OCI-M2 (cell line): ENCODE measurements around the gene RMP24.
A peak's percentile ranks its signal among the peaks of the same experiment; 100 is the strongest.

Source experiments
- DNase-seq: peaks from one replicate; lab custom pipeline; 2025; ENCODE audit not compliant: unreplicated experiment; lab: John Stamatoyannopoulos, UW

Gene RMP24

DNA sequence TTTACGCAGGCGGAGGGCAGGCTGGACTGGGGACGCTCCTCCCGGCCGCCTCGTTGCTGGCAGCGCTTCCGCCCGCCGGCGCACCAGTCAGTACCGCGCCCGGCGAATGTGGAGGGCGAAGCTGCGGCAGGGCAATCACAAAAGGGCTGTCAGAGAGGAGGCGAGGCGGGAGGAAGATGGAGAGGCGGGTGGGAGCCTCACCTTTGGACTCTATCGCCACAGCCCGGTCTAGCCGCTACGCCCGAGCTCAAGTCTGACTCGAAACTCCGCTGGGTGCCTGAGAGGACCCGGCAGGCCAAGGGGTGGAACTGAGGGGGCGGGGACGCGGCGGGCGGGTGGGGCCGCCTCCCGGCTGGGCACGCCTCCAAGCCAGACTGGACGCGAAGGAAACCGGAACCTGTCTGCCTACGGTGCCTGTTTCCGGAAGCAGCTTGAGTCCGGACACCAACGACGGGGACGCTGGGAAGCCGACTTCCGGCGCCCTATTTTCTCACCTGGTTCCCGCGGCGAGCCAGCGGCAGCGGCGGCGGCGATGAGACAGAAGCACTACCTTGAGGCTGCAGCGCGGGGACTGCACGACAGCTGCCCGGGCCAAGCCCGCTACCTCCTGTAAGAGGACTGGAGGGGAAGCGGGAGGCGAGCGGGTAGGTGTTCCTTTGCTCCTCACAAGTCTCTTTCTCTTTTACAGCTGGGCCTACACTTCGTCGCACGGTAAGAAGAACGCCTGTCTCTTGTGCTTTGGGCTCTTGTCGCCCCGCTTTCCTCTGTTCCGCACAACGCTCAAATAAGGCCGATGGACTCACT, at the start of gene RMP24:
Gene RMP24, plus strand, starts transcription at position 483 of the 804 bp plus-strand sequence.
- peak; percentile 66 for DNase-seq

DNA sequence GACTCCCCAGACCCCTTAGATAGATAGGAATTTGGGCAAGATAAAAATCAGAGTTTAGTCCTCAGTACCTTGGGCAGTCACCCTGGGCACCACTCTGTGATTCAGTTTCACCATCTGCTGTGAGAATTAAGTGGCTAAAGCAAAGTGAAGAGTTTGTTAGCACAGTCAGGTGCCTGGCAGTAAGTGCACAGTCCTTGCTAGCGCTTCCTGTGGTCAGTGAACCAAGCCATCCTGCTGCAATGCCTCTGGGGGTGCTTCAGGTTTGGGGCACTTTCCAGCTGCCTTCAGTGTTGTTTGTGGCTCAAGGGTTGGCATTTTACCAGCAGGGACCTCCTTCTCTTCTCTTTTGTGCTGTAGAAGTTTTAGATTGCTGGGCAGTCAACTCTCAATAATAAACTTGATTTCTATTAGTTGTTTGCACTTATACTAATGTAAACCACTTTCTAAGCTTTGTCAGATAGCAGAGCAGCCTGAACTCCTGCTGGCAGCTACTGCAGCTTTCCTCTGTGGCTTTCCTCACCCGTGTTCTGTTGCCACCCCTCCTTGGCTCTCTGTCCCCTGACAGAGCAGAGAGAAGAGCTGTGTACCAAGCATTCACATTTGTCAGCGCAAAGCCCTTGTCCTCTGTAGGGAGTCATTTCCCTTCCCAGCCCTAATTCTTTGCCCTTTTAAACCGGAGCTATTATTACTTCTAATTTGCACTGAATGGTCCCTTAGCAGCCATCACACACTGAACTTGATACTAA, 48.4 kb upstream of the RMP24 start:
- no peak for DNase-seq

DNA sequence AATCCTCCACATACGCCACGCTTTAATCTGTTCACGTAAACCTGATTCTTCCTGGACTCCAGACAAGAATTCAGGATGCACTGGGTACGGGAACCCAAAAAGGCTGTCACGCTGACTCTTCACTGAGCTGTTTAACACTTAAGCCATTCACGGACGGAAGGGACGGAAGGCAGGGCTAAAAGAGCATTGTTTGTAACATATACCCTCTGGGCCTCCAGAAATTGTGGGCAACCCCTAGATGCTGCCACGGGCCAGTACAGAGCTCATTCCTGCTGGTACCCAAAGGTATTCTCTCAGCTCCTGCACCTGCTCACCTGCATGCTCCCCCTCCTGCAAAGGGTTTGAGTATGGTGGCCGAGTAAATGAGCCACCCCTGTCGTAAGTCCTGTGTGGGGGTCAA, 45.6 kb upstream of the RMP24 start:
- DNase-seq: no peak

DNA sequence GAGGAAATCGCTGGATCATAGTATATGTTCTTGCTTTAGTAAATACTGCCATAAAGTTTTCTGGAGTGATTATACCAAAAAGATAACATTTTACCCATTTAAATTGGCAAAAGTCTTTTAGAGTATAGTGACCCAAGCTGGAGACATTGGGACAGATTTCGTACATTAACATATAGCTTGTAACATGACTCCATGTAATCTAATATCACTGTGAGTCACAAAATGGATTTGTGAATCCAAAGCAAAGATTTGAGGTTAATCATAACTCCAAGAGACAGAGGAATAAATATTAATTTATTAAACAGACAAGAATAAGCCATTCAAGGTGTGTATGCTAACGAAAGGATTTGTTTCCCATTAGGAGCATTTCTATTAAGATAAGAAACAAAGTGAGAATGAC, 45.0 kb upstream of the RMP24 start:
- no peak for DNase-seq

DNA sequence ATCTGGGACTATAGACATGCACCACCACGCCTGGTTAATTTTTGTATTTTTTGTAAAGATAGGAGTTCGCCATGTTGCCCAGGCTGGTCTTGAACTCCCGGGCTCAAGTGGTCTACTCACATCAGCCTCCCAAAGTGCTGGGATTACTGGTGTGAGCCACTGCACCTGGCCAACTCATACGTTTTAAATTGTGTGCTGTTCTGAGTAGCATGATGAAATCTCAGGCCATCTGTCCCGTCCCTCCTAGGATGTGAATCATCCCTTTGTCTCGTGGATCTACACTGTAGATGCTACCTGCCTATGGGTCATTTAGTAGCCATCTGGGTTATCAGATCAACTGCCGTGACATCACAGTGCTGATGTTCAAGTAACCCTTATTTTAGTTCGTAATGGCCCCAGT, 38.5 kb upstream of the RMP24 start:
- no peak for DNase-seq

DNA sequence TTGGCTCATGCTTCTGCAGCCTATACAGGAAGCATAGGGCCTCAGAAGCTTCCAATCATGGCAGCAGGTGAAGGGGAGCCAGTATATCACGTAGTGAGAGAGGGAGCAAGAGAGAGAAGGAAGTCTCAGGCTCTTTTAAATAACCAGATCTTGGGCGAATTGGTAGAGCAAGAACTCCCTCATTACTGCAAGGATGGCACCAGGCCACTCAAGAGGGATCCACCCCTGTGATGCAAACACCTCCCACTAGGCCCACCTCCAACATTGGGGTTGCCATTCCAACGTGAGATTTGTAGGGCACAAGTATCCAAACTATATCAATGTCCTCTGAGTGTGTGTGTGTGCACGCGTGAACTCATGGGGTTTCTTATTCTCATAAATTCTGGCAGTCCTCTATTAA, 37.6 kb upstream of the RMP24 start:
- DNase-seq: no peak

DNA sequence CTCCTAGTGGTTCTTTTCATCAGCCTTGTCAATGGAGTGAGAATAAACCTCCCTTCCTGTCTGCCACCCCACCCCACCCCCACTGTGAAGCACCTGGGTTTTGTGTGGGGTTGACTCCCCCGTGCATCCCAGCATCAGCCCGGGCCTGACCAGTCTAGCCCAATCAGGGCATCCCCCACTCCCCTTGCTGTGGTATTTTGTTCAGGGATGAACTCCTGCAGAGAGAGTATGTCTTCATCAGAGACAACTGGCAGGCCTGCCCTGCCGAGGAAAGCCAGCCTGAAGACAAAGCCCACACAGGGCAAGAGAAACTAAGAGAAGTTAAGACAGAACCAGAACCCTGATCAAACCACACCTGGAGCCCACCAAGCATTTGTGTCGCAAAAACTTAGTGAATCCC, 36.7 kb upstream of the RMP24 start:
- no peak for DNase-seq

DNA sequence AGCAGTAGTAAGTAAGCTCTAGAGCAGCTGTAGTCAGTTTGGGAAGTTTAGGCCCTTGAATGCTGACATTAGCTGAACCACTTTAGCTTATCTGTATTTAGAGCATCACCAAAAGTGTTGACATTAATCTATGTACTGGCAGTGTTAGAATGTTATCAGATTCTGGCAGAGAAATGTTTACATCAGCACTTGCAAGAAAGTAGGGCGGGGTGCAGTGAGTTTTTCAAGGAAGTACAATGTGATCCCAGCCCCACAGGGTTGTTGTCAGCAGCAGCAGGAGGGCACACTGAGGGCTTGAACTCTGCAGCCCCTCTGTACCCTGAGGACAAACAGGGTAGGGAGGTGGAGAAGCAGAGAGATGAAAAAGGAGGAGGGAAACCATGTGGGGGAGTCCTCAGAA, 35.5 kb upstream of the RMP24 start:
- DNase-seq: no peak

DNA sequence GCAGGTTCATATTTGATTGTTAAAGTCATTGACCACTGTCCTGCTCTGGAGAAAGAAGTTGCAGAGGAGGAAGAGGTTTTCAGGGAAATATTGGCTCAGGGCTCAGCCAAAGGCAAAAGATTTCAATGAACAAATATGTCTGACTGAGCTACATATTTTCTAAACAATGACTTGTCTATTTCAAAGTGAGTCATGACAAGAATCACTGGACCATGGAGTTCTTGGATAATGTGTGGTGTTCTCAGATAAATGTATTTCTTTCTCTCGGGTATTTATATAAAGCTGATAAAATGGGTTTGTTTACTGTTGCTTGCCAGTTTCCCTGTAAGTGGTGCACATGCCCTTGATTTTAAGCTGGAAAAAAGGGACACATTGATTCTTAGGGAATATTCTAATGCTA, 34.3 kb upstream of the RMP24 start:
- no peak for DNase-seq

DNA sequence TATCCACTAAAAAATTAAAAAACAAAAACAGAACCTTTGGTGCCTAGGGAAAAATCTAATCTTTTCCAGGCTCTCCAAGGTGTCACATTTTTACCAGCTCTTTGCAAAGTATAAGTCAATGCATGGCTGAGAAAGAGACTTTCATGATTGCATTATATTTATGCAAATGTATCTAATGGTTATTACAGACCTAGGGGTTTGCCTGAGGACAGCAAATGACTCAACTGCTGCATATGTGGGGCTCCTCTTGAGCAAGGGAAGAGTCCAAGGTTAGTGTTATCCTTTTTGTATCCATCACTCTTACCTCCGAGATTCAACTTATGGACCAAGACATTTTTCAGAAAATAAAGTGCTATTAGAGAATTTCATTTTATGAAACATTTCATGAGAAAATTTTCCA, 33.9 kb upstream of the RMP24 start:
- no peak for DNase-seq

DNA sequence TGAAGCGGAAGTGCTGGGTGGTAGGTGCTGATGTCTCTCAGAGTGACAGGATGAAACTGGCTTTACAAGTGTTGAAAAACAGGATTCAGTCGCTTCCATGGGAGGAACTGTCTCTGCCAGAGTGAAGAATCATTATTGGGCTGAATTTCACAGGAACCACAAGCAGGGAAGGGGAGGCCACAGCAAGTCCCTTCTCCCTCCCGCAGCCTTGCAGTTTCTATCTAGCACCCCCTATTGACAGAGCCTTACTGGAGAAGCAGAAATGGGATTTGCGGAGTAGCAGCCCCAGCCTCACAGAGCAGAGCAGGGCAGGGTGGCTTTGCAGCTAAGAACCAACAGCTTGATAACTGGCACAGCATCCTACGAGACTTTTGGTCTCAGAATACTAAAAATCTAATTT, 33.3 kb upstream of the RMP24 start:
- no peak for DNase-seq

DNA sequence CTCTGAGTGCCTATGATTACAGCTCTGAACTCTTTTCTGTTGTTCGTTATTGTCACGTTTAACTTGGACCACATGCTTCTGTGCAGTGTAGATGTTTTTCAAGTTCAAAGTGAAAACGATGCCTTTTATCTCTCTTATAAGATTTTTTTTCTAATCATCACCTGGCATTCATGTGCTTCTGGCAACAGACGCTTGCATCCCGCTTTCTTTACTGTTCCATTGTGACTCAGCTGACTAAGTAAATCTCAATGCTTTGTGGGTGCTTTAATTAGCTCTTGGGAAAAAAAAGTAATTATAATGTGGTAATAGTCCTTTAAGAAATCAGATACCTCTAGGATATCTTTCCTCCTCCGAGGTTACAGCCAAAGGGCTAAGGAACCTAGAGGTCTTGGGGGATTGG, 31.2 kb upstream of the RMP24 start:
- no peak for DNase-seq

DNA sequence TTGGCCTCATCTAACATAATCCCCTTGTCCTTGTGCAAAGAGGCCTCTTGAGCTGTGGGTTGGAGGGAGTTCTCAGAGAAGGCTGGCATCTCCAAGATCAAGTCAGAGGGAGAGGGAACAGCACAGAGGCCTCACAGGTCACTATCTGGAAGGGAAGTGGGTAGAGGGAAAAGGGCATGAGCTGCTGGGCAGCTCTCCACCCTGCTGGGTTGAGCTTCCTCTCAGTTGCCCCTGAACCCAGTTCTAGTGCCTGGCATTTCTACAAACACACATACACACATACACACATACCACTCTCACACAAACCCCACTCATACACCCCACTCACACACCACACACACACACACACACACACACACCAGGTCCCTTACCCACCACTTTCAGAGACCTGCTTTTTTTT, 30.3 kb upstream of the RMP24 start:
- DNase-seq: no peak

DNA sequence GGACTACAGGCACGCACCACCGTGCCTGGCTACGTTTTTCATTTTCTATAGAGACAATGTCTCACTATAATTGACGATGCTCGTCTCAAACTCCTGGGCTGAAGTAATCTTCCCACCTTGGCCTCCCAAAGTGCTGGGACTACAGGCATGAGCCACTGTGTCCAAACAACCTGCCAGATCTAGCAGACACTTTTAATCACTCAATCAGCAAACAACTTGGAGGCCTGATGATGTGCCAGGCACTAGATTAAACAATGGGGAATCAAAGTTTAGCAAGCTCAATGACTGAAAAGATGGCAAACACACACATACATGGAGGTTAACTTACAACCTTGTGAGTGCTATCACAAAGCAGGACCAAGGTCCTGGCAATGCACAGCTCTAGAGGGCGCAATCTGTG, 29.8 kb upstream of the RMP24 start:
- no peak for DNase-seq

DNA sequence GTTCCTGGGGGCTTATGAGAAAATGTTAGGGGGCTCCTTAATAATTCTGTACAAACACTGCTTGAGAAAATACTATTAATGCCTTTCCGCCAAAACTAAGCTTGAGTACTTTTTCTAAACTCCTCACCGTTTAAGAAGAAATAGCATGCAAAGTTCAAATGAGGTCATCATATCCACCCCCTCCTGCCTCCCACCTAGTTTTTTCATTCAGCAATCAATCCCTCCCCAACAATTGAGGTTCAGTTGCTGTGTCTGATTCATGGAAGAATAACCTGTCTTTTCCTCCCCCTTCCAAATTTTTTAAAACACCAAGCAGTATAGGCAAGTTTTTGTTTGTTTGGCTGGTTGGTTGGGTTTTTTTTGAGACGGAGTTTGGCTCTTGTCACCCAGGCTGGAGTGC, 24.4 kb upstream of the RMP24 start:
- DNase-seq: no peak

DNA sequence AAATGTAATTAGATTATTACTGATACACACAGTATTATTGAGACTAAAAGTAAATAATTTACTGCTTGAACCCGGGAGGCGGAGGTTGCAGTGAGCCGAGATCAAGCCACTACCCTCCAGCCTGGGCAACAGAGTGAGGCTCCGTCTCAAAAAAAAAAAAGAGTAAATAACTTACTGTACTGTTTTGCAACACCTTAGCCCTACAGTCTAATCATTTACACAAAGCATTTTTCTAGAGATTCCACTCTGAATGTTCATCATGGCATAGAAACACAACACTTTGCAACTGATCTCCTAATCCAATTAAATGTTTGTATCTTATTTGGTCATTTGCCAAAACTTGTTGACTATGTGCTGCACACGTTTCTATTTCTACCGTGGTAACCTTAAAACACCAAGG, 23.4 kb upstream of the RMP24 start:
- DNase-seq: no peak

DNA sequence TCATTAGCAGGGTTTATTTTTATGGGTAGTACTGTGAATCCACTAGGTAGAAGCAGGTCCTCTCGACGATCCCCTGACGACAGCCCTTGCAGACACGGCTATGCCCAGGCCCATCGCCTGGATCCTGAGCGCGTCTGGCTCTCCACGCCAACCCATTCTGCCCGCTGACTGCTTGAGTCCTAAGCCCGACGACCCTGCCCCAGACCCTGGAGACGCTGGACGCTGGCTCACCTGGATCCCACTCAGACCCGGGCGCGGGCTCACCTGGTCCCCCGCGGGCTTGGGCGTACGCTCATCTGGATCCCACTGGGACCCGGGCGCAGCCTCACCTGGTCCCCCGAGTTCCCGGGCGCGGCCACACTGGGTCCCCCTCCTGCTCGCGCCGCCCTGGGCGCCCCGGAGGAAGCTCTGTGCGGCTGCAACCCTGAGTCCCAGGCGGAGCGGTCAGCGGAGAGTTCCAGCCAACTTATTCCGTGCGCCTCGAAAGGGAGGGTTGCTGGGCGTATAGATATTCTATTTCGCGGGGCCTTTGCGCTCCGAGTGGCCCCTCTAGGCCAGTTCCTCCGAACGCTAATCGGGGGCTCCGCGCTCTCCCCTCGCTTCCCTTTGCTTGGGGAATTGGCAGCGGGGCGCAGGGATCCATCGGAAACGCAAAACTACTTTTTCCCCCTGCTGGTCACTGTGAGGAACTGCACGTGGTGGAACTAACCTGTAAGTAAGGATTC, 22.4 kb upstream of the RMP24 start:
- peak; percentile 4 for DNase-seq

DNA sequence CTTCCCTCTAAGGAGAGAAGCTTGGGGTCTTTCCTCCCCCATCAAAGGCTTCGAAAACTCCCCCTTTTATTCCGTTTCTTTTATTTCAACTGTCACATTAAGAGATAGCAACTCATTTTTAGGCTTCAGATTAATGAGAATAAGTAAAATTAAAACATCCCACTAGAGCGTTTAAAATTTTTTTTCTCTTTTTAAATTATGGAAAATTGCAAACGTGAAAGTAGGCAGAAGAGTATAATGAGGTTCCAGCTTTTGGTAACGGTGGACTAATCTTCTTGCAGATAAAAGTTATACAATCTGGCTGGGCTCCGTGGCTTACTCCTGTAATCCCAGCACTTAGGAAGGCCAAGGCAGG, 21.9 kb upstream of the RMP24 start:
- DNase-seq: no peak

DNA sequence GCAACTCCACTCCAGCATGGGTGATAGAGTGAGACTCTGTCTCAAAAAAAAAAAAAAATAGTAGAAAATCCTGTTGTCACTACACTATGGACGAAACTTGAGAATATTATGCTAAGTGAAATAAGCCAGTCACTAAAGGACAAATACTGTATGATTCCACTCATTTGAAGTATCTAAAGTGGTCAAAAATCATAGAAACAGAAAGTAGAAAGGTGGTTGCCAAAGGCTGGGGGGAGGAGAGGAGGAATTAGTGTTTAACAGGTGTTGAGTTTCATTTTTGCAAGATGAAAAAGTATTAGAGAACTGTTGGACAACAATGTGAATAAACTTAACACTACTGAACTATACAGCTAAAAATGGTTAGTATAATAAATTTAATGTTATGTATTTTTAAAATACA, 18.8 kb upstream of the RMP24 start:
- DNase-seq: no peak

DNA sequence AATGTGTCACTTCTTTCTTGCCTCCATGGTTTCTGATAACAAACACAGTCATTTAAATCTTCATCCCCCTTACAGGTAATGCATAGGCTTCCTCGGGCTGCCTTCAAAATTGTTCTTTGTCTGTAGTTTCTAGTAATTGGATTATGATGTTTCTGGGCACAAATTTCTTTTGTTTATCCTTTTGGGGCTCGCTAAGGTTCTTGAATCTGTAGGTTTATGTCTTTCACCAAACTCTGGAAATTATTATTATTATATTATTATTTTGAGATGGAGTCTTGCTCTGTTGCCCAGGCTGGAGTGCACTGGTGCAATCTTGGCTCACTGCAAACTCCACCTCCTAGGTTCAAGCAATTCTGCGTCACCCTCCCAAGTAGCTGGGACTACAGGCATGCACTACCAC, 16.3 kb upstream of the RMP24 start:
- DNase-seq: no peak

DNA sequence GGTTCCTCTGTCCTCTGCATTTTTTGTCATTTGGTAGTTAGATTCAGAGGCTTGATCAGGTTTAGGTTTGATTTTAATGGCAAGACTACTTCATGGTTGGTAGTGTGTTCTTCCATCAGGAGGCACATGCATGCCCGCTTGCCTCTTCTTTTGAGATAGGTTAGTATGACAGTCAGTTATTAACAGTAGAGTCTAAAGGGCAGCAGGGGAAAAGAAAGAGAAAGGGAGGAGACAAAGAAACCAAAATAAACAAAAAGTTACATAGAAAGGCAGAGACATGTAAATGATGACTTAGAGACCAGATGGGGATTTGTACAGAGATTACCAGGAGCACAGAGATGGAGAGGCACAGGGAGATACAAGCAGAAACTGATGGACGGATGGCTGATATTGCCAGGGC, 10.2 kb upstream of the RMP24 start:
- no peak for DNase-seq

DNA sequence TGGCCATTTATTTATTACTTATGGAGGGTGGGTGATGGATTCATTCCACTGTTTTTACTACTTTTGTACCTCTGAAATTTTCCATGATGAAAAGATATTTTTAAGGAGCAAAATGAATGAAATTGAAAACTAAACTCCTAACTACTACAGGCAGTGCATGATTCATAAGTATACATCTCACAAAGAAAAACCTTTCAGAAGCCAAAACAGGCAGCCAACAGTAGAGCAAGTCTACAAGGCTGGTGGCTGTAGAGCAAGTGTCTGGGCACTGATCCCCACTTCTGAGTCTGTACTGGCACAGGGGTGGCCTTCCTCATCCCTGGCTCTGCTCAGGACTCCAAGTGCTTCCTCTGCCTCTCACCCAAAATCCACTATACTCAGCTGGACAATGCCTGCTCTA, 8.2 kb upstream of the RMP24 start:
- DNase-seq: no peak
